ENCODE data around the gene C16orf87.

GRCh38 chr16:46757339-46758050 lies 73.5 kb downstream of the C16orf87 start:
- TF ChIP-seq PKNOX1 (IDR thresholded peaks at IDR 0.05) (no peak), ZNF384 (IDR thresholded peaks at IDR 0.05) (no peak), FOXA1 (IDR thresholded peaks at IDR 0.05) (no peak)
